DND-41 (cell line): ENCODE data around the gene RAI1.

Experiments
- ATAC-seq: fragments of 200-7000 bp; cut with Tn5 transposase; 3 replicates; pipeline ENCODE4 v1.9.1; 2021; ENCODE audit warnings: low read depth; ENCODE audit not compliant: insufficient read depth
- DNase-seq: peaks from one replicate; pipeline ENCODE4 v3.0.0-alpha.2; 2020
- H2AFZ ChIP-seq: 2 replicates; pipeline ENCODE4 v1.6.0; 2012; ENCODE audit warnings: low read depth, low read length
- H3K27ac ChIP-seq: 2 replicates; pipeline ENCODE4 v1.5.1; 2012; ENCODE audit warnings: low read length, inconsistent platforms
- H3K27me3 ChIP-seq: fragments of 200-600 bp; sonication (generic); 2 replicates; pipeline ENCODE4 v1.6.0; 2012; ENCODE audit warnings: low read length, mild to moderate bottlenecking, inconsistent platforms; ENCODE audit not compliant: insufficient read depth, poor library complexity
- H3K36me3 ChIP-seq: 2 replicates; pipeline ENCODE4 v1.5.1; 2012; ENCODE audit warnings: low read length, inconsistent platforms; ENCODE audit not compliant: insufficient read depth
- H3K4me1 ChIP-seq: 2 replicates; pipeline ENCODE4 v1.5.1; 2012; ENCODE audit warnings: mild to moderate bottlenecking, low read length; ENCODE audit not compliant: insufficient read depth
- H3K4me2 ChIP-seq: 2 replicates; pipeline ENCODE4 v1.6.0; 2012; ENCODE audit warnings: mild to moderate bottlenecking, moderate library complexity, low read length, inconsistent platforms; ENCODE audit not compliant: insufficient read depth
- H3K4me3 ChIP-seq, 2 experiments: fragments of 200-600 bp in 1 of 2; shearing (Covaris generic) in 1 of 2; 2 replicates each; pipeline ENCODE4 v1.5.1; 2012 to 2016; ENCODE audit warnings: inconsistent platforms in 2 of 2, low read length in 2 of 2, mild to moderate bottlenecking in 2 of 2, low read depth in 1 of 2, moderate library complexity in 1 of 2
- H3K79me2 ChIP-seq: 2 replicates; pipeline ENCODE4 v1.6.0; 2012; ENCODE audit warnings: low read length, inconsistent platforms; ENCODE audit not compliant: insufficient read depth
- H3K9ac ChIP-seq: 2 replicates; pipeline ENCODE4 v1.6.0; 2012; ENCODE audit warnings: low read depth, mild to moderate bottlenecking, inconsistent platforms, low read length, moderate library complexity
- H3K9me3 ChIP-seq: 2 replicates; pipeline ENCODE4 v1.5.1; 2012; ENCODE audit warnings: low read length, moderate library complexity, mild to moderate bottlenecking, inconsistent platforms; ENCODE audit not compliant: insufficient read depth, severe bottlenecking
- H4K20me1 ChIP-seq: 2 replicates; pipeline ENCODE4 v1.6.0; 2012; ENCODE audit warnings: low read length; ENCODE audit not compliant: insufficient read depth
- EZH2 ChIP-seq: IDR thresholded peaks from 3 replicates; pipeline ENCODE4 v1.6.1; 2012; ENCODE audit warnings: borderline replicate concordance, low read depth, mild to moderate bottlenecking, moderate library complexity, low read length, inconsistent platforms; ENCODE audit not compliant: severe bottlenecking
- TF ChIP-seq, protein P1 (sequence below): IDR thresholded peaks from 2 replicates; pipeline ENCODE4 v1.5.1; 2012; ENCODE audit warnings: borderline replicate concordance, low read length, moderate library complexity, mild to moderate bottlenecking; ENCODE audit not compliant: poor library complexity, severe bottlenecking; ENCODE audit errors: extremely low read depth

RAI1 gene

DNA sequence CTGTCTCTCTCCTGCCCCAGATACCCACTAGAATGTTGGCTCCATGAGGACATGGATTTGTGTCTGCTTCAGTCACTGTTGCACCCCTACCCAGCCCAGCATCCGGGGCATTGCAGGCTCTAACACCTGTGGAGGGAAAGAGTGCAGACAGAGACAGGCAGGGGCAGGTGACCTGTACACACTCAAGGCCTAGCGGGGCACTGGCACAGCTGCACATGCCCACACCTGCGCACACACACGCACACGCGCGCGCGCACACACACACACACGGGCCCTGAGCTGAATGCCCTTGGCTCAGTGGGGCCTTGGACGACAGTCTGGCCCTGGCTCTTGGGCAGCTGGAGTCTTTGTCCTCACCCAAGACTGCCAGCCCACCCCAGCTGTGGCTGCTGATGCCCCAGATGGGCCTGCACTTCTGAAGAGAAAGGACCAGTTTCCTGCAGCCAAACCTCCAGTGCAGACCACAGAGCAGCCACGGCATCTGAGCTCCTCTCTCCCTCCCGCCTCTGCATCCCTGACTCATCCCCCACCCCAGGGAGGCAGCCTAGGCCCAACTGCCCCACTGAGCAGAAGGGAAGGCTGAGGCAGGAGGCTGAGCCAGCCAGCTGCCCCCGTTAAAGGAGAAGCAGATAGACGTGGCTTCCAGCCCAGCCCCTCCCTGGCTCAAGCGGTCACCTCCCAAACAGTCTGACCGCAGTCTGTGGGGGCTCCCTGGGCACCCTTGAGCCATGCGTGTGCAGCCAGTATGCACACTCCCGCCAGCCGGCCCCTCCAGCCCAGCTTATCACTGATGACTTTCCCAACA lies 12.3 kb upstream of the RAI1 start:
- peak; percentile 31 for DNase-seq
- Histone ChIP-seq H3K4me1 (no peaks in the 10 kb centered on the region), H3K4me2 (no peak overlapping the region)

DNA sequence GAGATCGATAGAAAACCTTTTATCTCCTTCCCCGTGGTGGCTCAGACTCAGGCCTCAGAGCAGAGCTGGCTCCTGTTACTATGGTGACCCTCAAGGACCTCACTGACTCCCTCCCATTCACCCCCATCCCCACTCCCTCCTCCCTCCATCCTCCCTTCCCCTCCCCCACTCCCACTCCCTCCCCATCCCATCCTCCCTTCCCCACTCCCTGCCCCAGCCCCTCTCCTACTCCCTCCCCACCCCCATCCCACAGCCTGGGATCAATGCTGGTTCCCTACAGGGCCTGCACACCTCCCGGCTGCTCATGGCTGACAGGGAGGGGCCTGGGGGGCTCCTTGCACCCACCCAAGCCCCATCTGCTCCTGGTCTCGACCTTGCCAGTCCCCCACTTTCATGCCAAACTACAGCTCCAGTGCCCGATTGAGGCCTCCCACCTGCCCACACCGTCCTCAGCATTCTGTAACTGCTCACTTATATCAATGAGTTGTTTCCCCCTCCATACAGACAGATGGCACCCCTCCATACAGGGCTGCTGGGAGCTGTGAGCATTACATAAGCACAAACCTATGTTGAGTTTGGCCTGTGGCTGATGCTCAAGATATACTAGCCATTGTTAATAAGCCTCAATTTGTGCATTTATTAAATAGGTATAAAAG lies 11.6 kb upstream of the RAI1 start:
- no peaks in the 10 kb centered on the region for H3K79me2 ChIP-seq
- no peaks in the 10 kb centered on the region; the same call in 1 of the 2 replicates for H4K20me1 ChIP-seq
- H3K4me1 ChIP-seq: no peaks in the 10 kb centered on the region
- H3K9ac ChIP-seq: no peak overlapping the region
- H2AFZ ChIP-seq: no peak overlapping the region
- H3K4me2 ChIP-seq: no peak overlapping the region
- peaks cover 4% of the 10 kb centered on the region for H3K27me3 ChIP-seq
- H3K4me3 ChIP-seq: no peak overlapping the region
- H3K36me3 ChIP-seq: no peaks in the 10 kb centered on the region
- H3K9me3 ChIP-seq: no peaks in the 10 kb centered on the region
- DNase-seq (no peak), ATAC-seq (no peak)
- no peak for TF ChIP-seq EZH2
- TF ChIP-seq, protein P1, sequence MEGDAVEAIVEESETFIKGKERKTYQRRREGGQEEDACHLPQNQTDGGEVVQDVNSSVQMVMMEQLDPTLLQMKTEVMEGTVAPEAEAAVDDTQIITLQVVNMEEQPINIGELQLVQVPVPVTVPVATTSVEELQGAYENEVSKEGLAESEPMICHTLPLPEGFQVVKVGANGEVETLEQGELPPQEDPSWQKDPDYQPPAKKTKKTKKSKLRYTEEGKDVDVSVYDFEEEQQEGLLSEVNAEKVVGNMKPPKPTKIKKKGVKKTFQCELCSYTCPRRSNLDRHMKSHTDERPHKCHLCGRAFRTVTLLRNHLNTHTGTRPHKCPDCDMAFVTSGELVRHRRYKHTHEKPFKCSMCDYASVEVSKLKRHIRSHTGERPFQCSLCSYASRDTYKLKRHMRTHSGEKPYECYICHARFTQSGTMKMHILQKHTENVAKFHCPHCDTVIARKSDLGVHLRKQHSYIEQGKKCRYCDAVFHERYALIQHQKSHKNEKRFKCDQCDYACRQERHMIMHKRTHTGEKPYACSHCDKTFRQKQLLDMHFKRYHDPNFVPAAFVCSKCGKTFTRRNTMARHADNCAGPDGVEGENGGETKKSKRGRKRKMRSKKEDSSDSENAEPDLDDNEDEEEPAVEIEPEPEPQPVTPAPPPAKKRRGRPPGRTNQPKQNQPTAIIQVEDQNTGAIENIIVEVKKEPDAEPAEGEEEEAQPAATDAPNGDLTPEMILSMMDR: no peak
- H3K27ac ChIP-seq: no peak overlapping the region

More for the DNA sequence above, 12.3 kb upstream of the RAI1 start:
- peaks cover 7% of the 10 kb centered on the region for H3K27me3 ChIP-seq
- H3K79me2 ChIP-seq: no peaks in the 10 kb centered on the region
- H3K36me3 ChIP-seq: no peaks in the 10 kb centered on the region
- no peak overlapping the region for H3K27ac ChIP-seq
- ATAC-seq: peak; percentile 41; the same call in 2 of the 3 replicates
- H3K4me3 ChIP-seq: no peak overlapping the region
- no peaks in the 10 kb centered on the region; the same call in 1 of the 2 replicates for H4K20me1 ChIP-seq
- TF ChIP-seq EZH2: no peak
- TF ChIP-seq, protein P1: no peak
- H2AFZ ChIP-seq: no peak overlapping the region
- H3K9ac ChIP-seq: no peak overlapping the region
- no peaks in the 10 kb centered on the region for H3K9me3 ChIP-seq

DNA sequence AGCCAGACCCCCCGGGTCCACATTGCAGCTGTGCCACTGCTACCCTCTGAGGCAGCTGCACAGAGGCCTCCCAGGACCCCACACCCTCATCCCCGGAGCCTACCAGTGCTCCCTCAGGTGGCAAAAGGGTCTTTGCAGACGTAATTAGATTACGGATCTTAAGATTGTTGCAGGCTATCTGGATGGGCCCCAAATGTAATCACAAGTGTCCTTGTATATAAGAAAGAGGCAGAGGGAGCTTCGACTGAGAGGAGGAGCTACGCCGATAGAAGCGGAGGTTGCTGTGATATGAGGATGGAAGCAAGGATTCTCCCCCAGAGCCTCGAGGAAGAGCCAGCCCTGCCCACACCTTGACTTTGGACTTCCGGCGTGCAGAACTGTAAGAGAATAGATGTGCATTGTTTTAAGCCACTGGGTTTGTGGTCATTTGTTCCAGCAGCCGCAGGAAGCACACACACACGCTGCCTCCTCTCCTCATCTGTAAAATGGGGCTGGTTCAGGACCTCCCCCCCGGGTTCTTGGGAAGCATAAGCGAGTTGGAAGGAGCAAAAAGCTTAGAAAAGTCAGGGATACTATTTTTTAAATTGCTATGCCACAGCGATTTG lies 10.5 kb upstream of the RAI1 start:
- ATAC-seq (no peak), DNase-seq (no peak)
- TF ChIP-seq, protein P1: no peak
- no peak for TF ChIP-seq EZH2
- no peaks in the 10 kb centered on the region for H3K9me3 ChIP-seq
- H3K9ac ChIP-seq: no peak overlapping the region
- H3K4me2 ChIP-seq: no peak overlapping the region
- H3K79me2 ChIP-seq: no peaks in the 10 kb centered on the region
- H3K36me3 ChIP-seq: no peaks in the 10 kb centered on the region
- H4K20me1 ChIP-seq: no peaks in the 10 kb centered on the region
- peaks cover under 1% of the 10 kb centered on the region for H3K4me1 ChIP-seq
- peaks cover 4% of the 10 kb centered on the region for H3K27me3 ChIP-seq
- H3K4me3 ChIP-seq: no peak overlapping the region
- H2AFZ ChIP-seq: no peak overlapping the region
- no peak overlapping the region for H3K27ac ChIP-seq
